AG20443 (cell line): ENCODE measurements around the gene SLC25A23.
"Not testable (repeated sequence)": the region's sequence is repeated elsewhere in the genome, so short reads cannot be mapped to it uniquely, and the experiment has no call there.

Experiments used
- DNase-seq: peaks from one replicate; pipeline ENCODE4 v3.0.0; 2012; ENCODE audit warnings: low spot score, mixed read lengths

Gene SLC25A23

GRCh38 chr19:6402058-6402457 lies 57.5 kb downstream of the SLC25A23 start:
- DNase-seq = no peak

DNA sequence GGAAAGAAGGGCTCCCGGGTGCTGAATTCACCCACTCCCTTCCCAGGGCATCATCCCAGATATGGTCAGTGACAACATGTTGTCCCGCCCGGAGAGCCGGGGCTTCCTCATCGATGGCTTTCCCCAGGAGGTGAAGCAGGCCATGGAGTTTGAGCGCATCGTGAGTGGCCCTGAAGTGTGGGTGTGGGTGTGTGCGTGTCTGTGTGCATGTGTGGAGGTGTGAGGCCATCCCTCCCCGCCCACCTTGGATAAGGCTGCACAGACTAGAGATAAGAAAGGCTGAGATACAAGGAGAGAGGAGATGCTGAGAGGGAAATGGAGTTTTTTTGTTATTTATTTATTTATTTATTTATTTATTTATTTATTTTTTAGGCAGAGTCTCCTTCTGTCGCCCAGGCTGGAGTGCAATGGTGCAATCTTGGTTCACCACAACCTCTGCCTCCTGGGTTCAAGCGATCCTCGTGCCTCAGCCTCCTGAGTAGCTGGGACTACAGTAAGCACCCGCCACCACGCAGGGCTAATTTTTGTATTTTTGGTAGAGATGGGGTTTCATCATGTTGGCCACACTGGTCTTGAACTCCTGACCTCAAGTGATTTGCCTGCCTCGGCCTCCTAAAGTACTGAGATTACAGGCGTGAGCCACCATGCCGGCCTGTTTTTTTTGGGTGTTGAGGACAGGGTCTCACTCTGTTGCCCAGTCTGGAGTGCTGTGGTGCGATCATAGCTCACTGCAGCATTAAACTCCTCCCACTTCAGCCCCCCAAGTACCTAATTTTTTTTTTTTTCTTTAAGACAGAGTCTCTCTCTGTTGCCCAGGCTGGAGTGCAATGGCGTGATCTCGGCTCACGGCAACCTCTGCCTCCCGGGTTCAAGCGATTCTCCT lies 59.3 kb downstream of the SLC25A23 start:
- not testable (repeated sequence) for DNase-seq

DNA sequence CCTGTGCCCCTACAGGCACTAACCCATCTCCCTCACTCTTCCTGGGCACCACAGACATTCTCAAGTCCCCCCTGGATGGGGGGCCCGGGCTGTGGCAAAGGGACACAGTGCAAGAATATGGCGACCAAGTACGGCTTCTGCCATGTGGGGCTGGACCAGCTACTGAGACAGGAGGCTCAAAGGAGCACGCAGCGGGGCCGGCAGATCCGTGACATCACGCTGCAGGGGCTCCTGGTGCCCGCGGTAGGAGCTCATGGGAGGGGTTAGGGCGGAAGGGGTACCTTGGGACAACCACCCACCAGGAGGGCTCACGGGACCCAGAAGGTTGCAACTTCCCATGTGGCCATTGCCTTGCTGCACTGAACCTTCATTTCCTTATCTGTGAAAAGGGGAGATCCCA lies 63.3 kb downstream of the SLC25A23 start:
- no peak for DNase-seq

- no peak for DNase-seq
Observed at GRCh38 chr19:6394831-6395230, 64.8 kb downstream of the SLC25A23 start.

DNA sequence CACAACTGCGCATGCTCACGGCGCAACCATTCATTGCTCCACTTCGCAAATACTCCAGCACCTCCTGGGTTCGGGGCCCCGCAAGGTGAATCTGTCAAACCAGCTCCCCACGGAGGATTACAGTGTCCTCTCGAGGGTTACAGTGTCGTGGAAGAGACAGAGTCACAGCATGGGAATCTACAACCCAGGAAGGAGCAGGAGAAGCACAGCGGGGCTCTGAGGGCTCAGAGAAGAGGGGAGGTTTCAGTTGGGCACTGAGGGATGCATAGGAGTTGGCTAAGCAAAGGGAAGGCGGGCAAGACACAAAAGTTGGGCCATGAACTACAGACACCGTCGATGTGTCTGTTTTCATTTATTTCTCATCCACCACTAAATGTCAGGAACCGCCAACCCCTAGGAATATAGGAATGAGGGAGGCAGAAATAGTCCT lies 65.6 kb downstream of the SLC25A23 start:
- DNase-seq = no peak

- peak; percentile 99 for DNase-seq
Observed at GRCh38 chr19:6393074-6393982, 66.3 kb downstream of the SLC25A23 start, which contains the start of gene GTF2F1. GTF2F1 (minus strand) TSS chr19:6393164; CDS start chr19:6392995, 169 bp downstream.

GRCh38 chr19:6392221-6393073 lies 67.1 kb downstream of the SLC25A23 start:
- DNase-seq = no peak
